Central memory CD8-positive, alpha-beta T cell (primary cell): ENCODE measurements around the gene POP7.
"Not testable (repeated sequence)": the region's sequence is repeated elsewhere in the genome, so short reads cannot be mapped to it uniquely, and the experiment has no call there.

Source experiments
- ATAC-seq: fragments of 150-1000 bp; cut with Tn5 transposase; replicated peaks from 2 replicates; pipeline ENCODE4 v1.10.0; 2022; ENCODE audit warnings: mild to moderate bottlenecking, moderate FRiP score, moderate number of reproducible peaks; ENCODE audit not compliant: poor library complexity, severe bottlenecking; ENCODE audit errors: extremely low read depth
- DNase-seq, 2 donors: peaks; one replicate each; pipeline ENCODE4 v3.0.0; 2021; ENCODE audit warnings: low spot score in 2 of 2
- H3K27ac Mint-ChIP-seq: one replicate; pipeline ENCODE4 v1.8.0; 2022; ENCODE audit warnings: low read depth, mild to moderate bottlenecking, moderate library complexity, mixed read lengths
- H3K27me3 Mint-ChIP-seq: one replicate; pipeline ENCODE4 v1.8.0; 2022; ENCODE audit warnings: mixed read lengths
- H3K36me3 Mint-ChIP-seq: one replicate; pipeline ENCODE4 v1.8.0; 2022; ENCODE audit warnings: mild to moderate bottlenecking, moderate library complexity, mixed read lengths; ENCODE audit not compliant: insufficient read depth
- H3K4me1 Mint-ChIP-seq: one replicate; pipeline ENCODE4 v1.8.0; 2022; ENCODE audit warnings: mixed read lengths
- H3K4me3 Mint-ChIP-seq: one replicate; pipeline ENCODE4 v1.8.0; 2022; ENCODE audit warnings: mild to moderate bottlenecking, moderate library complexity, mixed read lengths
- H3K9me3 Mint-ChIP-seq: one replicate; pipeline ENCODE4 v1.8.0; 2022; ENCODE audit warnings: mixed read lengths

Gene POP7

GRCh38 chr7:100689230-100690135 is 16.4 kb upstream of the POP7 start:
- H3K27ac Mint-ChIP-seq: no peak overlapping the region
- ATAC-seq (no peak), DNase-seq (no peak)
- peaks cover 31% of the 10 kb centered on the region for H3K4me1 Mint-ChIP-seq
- H3K4me3 Mint-ChIP-seq: no peak overlapping the region
- peaks cover 13% of the 10 kb centered on the region for H3K36me3 Mint-ChIP-seq
- H3K27me3 Mint-ChIP-seq: no peaks in the 10 kb centered on the region
- no peaks in the 10 kb centered on the region for H3K9me3 Mint-ChIP-seq

DNA sequence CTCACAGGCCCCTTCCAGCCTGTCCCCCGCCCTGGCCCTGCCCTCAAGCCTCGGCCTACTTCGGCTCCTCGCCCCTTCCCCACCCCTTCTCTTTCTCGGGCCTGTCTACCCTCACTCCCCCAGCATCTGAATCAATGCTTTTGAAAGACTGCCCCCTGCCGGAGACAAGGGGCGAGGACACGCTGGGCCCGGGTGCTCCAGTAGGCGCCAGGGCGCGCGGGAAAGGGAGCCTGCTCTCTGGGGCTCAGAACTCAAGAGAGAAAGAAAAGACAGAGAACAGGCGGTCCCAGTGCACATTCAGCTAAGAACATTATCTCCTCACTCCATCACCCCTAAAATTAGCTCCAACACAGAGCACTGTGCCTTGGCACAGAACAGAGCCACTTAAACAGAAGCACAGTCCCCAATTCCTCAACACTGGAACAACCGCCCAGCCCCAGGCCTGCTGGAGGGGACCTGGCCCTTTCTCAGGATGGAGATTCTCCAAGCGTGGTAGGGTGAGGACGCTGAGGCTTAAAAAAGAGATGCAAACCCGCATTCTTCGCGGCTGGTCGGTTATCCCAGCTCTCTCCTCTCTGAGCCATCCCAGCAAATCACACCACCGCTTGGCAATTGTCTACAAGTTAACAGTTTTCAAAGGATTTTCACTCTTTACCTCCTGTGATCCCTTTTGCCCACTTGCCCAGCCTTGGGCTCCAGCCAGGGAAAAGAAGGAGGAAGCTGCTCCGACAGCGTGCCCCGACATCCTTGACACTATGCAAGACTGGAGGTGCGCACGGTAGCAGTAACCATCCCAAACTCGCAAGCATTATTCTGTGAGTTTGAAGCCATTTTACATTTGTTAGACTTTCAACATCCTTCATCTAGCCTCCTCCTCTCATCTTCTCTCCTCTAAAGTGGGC is 14.0 kb upstream of the POP7 start:
- no peaks in the 10 kb centered on the region for H3K9me3 Mint-ChIP-seq
- ATAC-seq: peak; percentile 68
- peaks cover 31% of the 10 kb centered on the region for H3K4me1 Mint-ChIP-seq

DNA sequence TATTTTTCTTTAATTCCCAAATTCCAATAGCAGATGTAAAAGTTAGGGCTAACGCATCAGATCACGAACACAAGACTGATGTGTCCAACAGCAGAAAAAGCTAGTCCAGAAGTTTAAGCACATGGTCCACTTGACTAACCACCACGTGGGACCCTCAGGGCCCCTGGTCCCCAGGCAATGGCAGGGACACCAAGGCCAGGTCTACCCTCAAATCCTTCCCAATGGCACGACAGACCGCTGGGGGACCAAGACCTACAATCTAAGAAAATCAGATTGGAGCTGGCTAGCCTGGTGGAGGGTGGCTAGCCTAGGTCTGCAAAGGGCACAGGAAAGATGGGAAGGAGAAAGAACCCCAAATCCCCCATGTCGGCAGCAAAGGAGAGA is 13.4 kb upstream of the POP7 start:
- Mint-ChIP-seq H3K27ac (peak overlapping the region; percentile 95), H3K36me3 (peaks cover 14% of the 10 kb centered on the region), H3K4me3 (peak overlapping the region; percentile 99), H3K9me3 (no peaks in the 10 kb centered on the region), H3K4me1 (peaks cover 31% of the 10 kb centered on the region), H3K27me3 (no peaks in the 10 kb centered on the region)
- no peak for ATAC-seq
- no peak for DNase-seq

More for the DNA sequence above, 14.0 kb upstream of the POP7 start:
- no peak overlapping the region for H3K27ac Mint-ChIP-seq
- H3K4me3 Mint-ChIP-seq: peak overlapping the region; percentile 99
- peak; percentile 67 to 79 for DNase-seq
- H3K36me3 Mint-ChIP-seq: peaks cover 14% of the 10 kb centered on the region
- H3K27me3 Mint-ChIP-seq: no peaks in the 10 kb centered on the region

- Mint-ChIP-seq H3K27me3 (no peaks in the 10 kb centered on the region), H3K36me3 (peaks cover 11% of the 10 kb centered on the region), H3K9me3 (no peaks in the 10 kb centered on the region), H3K4me1 (peaks cover 30% of the 10 kb centered on the region), H3K4me3 (peak overlapping the region; percentile 99), H3K27ac (peak overlapping the region; percentile 95)
- peak; percentile 41 for ATAC-seq
- no peak for DNase-seq
Observed at GRCh38 chr7:100693312-100694097, 12.4 kb upstream of the POP7 start.

DNA sequence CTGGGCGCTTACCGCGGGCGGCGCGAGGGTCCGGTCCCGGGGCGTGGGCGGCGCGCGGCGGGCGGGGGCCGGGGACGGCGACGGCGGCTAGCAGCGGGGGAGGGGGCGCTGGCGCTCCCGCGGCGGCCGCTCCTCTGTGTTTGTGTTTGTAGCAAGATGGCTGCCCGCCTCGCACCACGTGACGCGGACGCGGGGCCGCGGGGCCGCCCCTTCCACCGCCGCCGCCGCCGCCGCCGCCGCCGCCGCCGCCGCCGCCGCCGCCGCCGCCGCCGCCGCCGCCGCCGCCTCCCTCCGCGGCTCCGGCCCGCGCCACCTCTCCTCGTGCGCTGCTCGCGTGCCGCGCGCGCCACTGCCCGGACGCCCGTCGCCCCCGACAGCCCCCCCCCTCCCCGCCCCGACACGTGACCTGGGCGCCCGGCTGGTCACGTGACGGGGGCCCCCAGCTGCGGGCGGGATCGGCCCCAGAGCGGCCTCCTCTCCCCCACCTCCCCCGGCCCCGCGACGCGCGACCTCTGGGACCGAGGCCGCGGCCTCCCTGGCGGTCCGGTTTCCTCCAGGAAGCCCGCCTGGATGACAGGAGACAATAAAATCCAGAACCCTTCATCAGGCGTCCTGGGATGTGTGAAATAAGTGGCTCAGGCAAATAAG is 11.7 kb upstream of the POP7 start, which contains the start of gene GIGYF1:
Gene GIGYF1, minus strand, starts transcription at position 153 of the 648 bp plus-strand sequence. CDS start 6,012 bp downstream, outside the sequence.
- peak within 1 kb of the TSS; percentile 95 for H3K27ac Mint-ChIP-seq
- H3K27me3 Mint-ChIP-seq: peaks cover 1% of the 10 kb centered on the region
- no peak for DNase-seq
- H3K4me3 Mint-ChIP-seq: peak within 1 kb of the TSS; percentile 99
- peaks cover 11% of the 10 kb centered on the region for H3K36me3 Mint-ChIP-seq
- H3K9me3 Mint-ChIP-seq: no peaks in the 10 kb centered on the region
- peak; percentile 69 for ATAC-seq
- peaks cover 23% of the 10 kb centered on the region for H3K4me1 Mint-ChIP-seq

- ATAC-seq (no peak), DNase-seq (no peak)
- Mint-ChIP-seq H3K27ac (no peak overlapping the region), H3K36me3 (peaks cover 11% of the 10 kb centered on the region), H3K4me1 (peaks cover 21% of the 10 kb centered on the region), H3K27me3 (peaks cover 13% of the 10 kb centered on the region), H3K9me3 (no peaks in the 10 kb centered on the region), H3K4me3 (no peak overlapping the region)
Observed at GRCh38 chr7:100696123-100696521, 9.8 kb upstream of the POP7 start.

GRCh38 chr7:100699018-100699417 is 6.9 kb upstream of the POP7 start:
- Mint-ChIP-seq H3K9me3 (no peaks in the 10 kb centered on the region), H3K27ac (no peak overlapping the region), H3K4me1 (no peaks in the 10 kb centered on the region), H3K4me3 (no peak overlapping the region), H3K36me3 (peaks cover 7% of the 10 kb centered on the region), H3K27me3 (peaks cover 13% of the 10 kb centered on the region)
- DNase-seq (no peak), ATAC-seq (no peak)

- H3K36me3 Mint-ChIP-seq, H3K4me3 Mint-ChIP-seq, H3K27ac Mint-ChIP-seq, DNase-seq, ATAC-seq, H3K9me3 Mint-ChIP-seq, H3K4me1 Mint-ChIP-seq: not testable (repeated sequence)
- peaks cover 13% of the 10 kb centered on the region for H3K27me3 Mint-ChIP-seq
Observed at GRCh38 chr7:100701089-100701488, 4.8 kb upstream of the POP7 start.

GRCh38 chr7:100705320-100705752 is 585 bp upstream of the POP7 start:
- peaks cover 21% of the 10 kb centered on the region for H3K4me1 Mint-ChIP-seq
- DNase-seq (peak; percentile 56 to 74), ATAC-seq (peak; percentile 55)
- peak overlapping the region; percentile 98 for H3K27ac Mint-ChIP-seq
- peaks cover 8% of the 10 kb centered on the region for H3K36me3 Mint-ChIP-seq
- no peaks in the 10 kb centered on the region for H3K9me3 Mint-ChIP-seq
- H3K4me3 Mint-ChIP-seq: peak overlapping the region; percentile 88
- peaks cover under 1% of the 10 kb centered on the region for H3K27me3 Mint-ChIP-seq

DNA sequence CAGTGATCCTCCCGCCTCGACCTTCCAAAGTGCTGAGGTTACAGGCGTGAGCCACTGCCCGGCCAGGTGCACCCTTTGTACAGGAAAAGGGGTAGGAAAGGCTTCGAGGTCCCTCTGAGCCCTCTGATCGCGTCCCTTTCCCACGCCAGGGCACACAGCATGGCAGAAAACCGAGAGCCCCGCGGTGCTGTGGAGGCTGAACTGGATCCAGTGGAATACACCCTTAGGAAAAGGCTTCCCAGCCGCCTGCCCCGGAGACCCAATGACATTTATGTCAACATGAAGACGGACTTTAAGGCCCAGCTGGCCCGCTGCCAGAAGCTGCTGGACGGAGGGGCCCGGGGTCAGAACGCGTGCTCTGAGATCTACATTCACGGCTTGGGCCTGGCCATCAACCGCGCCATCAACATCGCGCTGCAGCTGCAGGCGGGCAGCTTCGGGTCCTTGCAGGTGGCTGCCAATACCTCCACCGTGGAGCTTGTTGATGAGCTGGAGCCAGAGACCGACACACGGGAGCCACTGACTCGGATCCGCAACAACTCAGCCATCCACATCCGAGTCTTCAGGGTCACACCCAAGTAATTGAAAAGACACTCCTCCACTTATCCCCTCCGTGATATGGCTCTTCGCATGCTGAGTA is 871 bp downstream of the POP7 start:
- H3K36me3 Mint-ChIP-seq: peaks cover 8% of the 10 kb centered on the region
- peaks cover 21% of the 10 kb centered on the region for H3K4me1 Mint-ChIP-seq
- H3K27me3 Mint-ChIP-seq: no peaks in the 10 kb centered on the region
- no peaks in the 10 kb centered on the region for H3K9me3 Mint-ChIP-seq
- peak overlapping the region; percentile 98 for H3K27ac Mint-ChIP-seq
- H3K4me3 Mint-ChIP-seq: peak overlapping the region; percentile 88
- DNase-seq (no peak), ATAC-seq (no peak)

DNA sequence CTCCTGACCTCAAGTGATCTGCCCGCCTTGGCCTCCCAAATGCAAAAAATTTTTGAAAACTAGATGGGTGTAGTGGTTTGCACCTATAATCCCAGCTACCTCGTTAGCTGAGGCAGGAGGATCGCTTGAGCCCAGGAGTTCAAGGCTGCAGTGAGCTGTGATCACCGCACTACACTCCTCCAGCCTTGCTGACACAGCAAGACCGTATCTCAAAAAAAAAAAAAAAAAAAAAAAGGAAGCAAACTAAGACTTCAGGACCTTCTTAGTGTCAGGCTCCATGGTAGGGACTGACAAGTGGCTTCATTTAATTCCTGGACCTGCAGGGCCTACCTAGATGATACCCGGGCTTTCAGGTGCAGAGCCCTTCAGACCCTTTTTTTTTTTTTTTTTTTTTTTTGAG is 2.5 kb downstream of the POP7 start:
- H3K27ac Mint-ChIP-seq: no peak overlapping the region

More for the DNA sequence above, 2.5 kb downstream of the POP7 start:
- H3K4me1 Mint-ChIP-seq: peaks cover 21% of the 10 kb centered on the region
- ATAC-seq (no peak), DNase-seq (no peak)
- H3K36me3 Mint-ChIP-seq: peaks cover 8% of the 10 kb centered on the region
- no peaks in the 10 kb centered on the region for H3K9me3 Mint-ChIP-seq
- no peak overlapping the region for H3K4me3 Mint-ChIP-seq
- no peaks in the 10 kb centered on the region for H3K27me3 Mint-ChIP-seq
